Bronchial epithelial cell (primary cell): Measurements from ENCODE around the gene NENF. TPM values are rescaled to one million over a fixed set of nuclear protein-coding genes. Genes with fewer than 3 reads are reported as not detected.

Experiments used
- DNase-seq: peaks from one replicate; pipeline ENCODE4 v3.0.0-alpha.2; 2010; ENCODE audit warnings: low read depth
- FAIRE-seq: peaks from 2 replicates; lab custom pipeline; 2011; peaks lifted over from hg19 to GRCh38; lab: Jason Lieb, UNC
- H3K27me3 ChIP-seq: 2 replicates; pipeline ENCODE4 v1.5.1; 2011; ENCODE audit warnings: low read length; ENCODE audit not compliant: control insufficient read depth, insufficient read depth
- H3K36me3 ChIP-seq: 2 replicates; pipeline ENCODE4 v1.5.1; 2011; ENCODE audit warnings: low read length; ENCODE audit not compliant: control insufficient read depth, insufficient read depth
- H3K4me3 ChIP-seq: 2 replicates; pipeline ENCODE4 v1.5.1; 2011; ENCODE audit warnings: mild to moderate bottlenecking, low read depth, low read length, control low read depth
- total RNA-seq: library from RNA; depleted of rRNA; stranded (reverse); fragments of >200 nt; gene quantifications from 2 replicates; pipeline ENCODE4 v1.2.1, GENCODE V29; 2014
- TF ChIP-seq, protein P1 (sequence below): IDR thresholded peaks from 2 replicates; pipeline ENCODE4 v1.5.1; 2011; ENCODE audit warnings: mild to moderate bottlenecking, moderate library complexity, low read length, control low read depth, inconsistent platforms; ENCODE audit not compliant: insufficient read depth, severe bottlenecking

Gene NENF
- total RNA-seq, 1 donor from 2014 or later, result 50.5 TPM

DNA sequence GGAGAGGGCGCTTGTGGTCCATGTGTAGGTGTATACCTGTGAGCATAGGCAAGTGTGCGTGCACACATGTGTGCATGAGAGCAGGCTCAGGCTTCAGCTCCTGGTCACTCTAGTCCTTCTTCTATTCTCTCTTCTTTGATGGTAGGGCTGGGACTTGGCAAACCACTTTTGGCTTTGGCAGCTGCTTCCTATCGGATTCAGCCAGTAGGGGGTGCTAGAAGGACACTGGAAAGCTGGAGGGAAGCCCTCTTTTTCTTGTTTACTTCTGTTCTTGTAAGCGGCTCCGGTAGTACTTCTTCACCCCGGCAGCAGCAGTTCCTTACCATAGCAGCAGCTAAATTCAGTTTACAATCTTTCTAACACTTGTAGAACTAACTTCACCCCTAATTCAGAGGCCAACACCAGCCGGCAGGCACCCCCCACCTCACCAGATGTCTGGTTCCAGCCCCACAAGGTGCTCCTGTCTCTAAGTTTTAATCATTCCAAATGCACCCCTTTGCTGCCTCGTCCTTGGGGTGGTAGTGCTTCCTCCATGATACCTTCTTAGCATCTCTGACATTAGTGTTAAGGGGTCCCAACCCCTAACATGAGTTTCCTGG, 25.1 kb downstream of the NENF start:
- FAIRE-seq, result no peak

DNA sequence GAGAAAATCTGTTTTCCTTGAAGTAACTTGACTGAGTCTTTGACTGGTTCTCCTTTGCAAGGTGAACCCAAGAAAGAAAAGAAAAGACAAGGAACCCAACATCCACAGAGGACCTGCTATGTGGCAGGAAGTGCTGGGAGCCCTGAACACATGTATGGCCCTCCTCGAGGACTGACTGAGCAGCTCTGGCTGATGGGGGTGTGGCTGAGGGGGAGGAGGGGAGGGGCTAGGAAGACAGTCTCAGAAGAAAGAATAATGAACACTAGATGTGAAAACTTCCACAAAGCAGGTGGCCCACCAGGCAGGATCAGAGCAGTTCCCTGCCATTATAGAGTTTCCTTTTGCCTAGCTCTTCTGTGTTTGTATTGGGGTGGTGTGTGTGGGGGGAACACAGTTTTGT, 26.1 kb downstream of the NENF start:
- TF ChIP-seq, protein P1, sequence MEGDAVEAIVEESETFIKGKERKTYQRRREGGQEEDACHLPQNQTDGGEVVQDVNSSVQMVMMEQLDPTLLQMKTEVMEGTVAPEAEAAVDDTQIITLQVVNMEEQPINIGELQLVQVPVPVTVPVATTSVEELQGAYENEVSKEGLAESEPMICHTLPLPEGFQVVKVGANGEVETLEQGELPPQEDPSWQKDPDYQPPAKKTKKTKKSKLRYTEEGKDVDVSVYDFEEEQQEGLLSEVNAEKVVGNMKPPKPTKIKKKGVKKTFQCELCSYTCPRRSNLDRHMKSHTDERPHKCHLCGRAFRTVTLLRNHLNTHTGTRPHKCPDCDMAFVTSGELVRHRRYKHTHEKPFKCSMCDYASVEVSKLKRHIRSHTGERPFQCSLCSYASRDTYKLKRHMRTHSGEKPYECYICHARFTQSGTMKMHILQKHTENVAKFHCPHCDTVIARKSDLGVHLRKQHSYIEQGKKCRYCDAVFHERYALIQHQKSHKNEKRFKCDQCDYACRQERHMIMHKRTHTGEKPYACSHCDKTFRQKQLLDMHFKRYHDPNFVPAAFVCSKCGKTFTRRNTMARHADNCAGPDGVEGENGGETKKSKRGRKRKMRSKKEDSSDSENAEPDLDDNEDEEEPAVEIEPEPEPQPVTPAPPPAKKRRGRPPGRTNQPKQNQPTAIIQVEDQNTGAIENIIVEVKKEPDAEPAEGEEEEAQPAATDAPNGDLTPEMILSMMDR, result no peak

More for the DNA sequence above, 25.1 kb downstream of the NENF start:
- Histone ChIP-seq H3K36me3 (no peaks in the 10 kb centered on the region), H3K4me3 (no peak overlapping the region), H3K27me3 (no peaks in the 10 kb centered on the region)
- TF ChIP-seq, protein P1, result peak; percentile 70
- peak; percentile 37 for DNase-seq

GRCh38 chr1:212459656-212460055, 26.9 kb downstream of the NENF start:
- TF ChIP-seq, protein P1, result no peak
- no peaks in the 10 kb centered on the region for H3K36me3 ChIP-seq
- H3K4me3 ChIP-seq, result no peak overlapping the region
- no peak for FAIRE-seq
- no peaks in the 10 kb centered on the region for H3K27me3 ChIP-seq
- DNase-seq, result no peak

More for the DNA sequence above, 26.1 kb downstream of the NENF start:
- FAIRE-seq, result no peak
- Histone ChIP-seq H3K4me3 (no peak overlapping the region), H3K27me3 (no peaks in the 10 kb centered on the region), H3K36me3 (no peaks in the 10 kb centered on the region)
- no peak for DNase-seq

DNA sequence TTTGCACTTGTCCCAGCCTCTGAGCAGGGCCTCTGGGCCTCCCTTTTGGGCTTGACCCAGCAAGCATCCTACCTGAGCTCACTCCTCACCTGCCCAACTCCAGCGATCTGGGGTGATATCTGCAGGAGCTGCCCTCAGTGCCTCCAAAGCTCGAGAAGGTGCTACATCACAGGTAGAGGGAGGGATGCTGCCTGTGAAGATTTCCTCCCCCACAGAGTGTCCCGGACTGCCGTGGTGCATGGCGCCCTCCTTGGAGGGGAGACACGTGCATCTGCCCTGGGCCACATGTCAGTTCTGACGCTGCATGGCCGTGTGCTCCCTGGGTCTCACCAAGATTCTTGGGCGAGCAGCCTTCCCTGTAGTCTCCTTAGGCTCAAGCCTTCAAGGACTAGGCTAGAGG, 27.7 kb downstream of the NENF start:
- peak; percentile 70 for FAIRE-seq

GRCh38 chr1:212461916-212462660, 29.4 kb downstream of the NENF start:
- TF ChIP-seq, protein P1, result no peak
- Histone ChIP-seq H3K4me3 (no peak overlapping the region), H3K36me3 (no peaks in the 10 kb centered on the region), H3K27me3 (no peaks in the 10 kb centered on the region)
- FAIRE-seq (no peak), DNase-seq (no peak)

More for the DNA sequence above, 27.7 kb downstream of the NENF start:
- no peak for DNase-seq
- TF ChIP-seq, protein P1, result no peak
- Histone ChIP-seq H3K27me3 (no peaks in the 10 kb centered on the region), H3K36me3 (no peaks in the 10 kb centered on the region), H3K4me3 (no peak overlapping the region)
